HCT116 (cell line): ENCODE measurements around the gene ZNF483. TPM values are rescaled to one million over a fixed set of nuclear protein-coding genes. Genes with fewer than 3 reads are reported as not detected.

Experiments used
- ATAC-seq: fragments of 200-7000 bp; cut with Tn5 transposase; 2 replicates; pipeline ENCODE4 v1.9.1; 2020; ENCODE audit warnings: mild to moderate bottlenecking, moderate library complexity
- BruUV-seq: library from RNA; stranded (reverse); fragments of 400-500 nt; replicated peaks from 2 replicates; lab custom pipeline; 2021; lab: Mats Ljungman, UMichigan
- CTCF ChIA-PET: fragments of 300-600 bp; sonication (Branson Sonifier 250); formaldehyde crosslinking; loops from one replicate; lab custom pipeline; 2021; ENCODE audit warnings: antibody characterized with exemption; lab: Charles Lee
- POLR2A ChIA-PET: fragments of 300-600, 350-600 bp; sonication (Branson Sonifier 250); formaldehyde crosslinking; loops from one replicate; lab custom pipeline; 2021; ENCODE audit warnings: antibody characterized with exemption; lab: Charles Lee
- RAD21 ChIA-PET, 2 experiments: fragments of 300-600 bp; sonication (Branson Sonifier 250); formaldehyde crosslinking; loops; one replicate each; lab custom pipeline; 2023; ENCODE audit warnings: low total read pairs in 2 of 2; ENCODE audit not compliant: uncharacterized antibody in 2 of 2, unreplicated experiment in 2 of 2, low non-redundant PET in 1 of 2; lab: Charles Lee
- DNase-seq: peaks from one replicate; pipeline ENCODE4 v3.0.0-alpha.2; 2010; ENCODE audit warnings: low read depth, low spot score
- H2AFZ ChIP-seq: fragments of 200-600 bp; shearing (Covaris generic), sonication (generic); 2 replicates; pipeline ENCODE4 v1.6.1; 2017; ENCODE audit warnings: low read depth, mixed run types, mixed read lengths, antibody characterized with exemption, low read length; ENCODE audit not compliant: poor library complexity, severe bottlenecking
- H3K27ac ChIP-seq: 2 replicates; pipeline ENCODE4 v1.5.1; 2012; ENCODE audit warnings: low read depth, low read length
- H3K27me3 ChIP-seq: fragments of 200-600 bp; sonication (generic); 2 replicates; pipeline ENCODE4 v1.6.1; 2016; ENCODE audit warnings: mixed run types, low read length, mixed read lengths; ENCODE audit not compliant: insufficient read depth
- H3K36me3 ChIP-seq, 2 experiments: fragments of 200-500 bp in 1 of 2; fragments of 200-600 bp in 1 of 2; sonication (Bioruptor generic) in 1 of 2; sonication (generic) in 1 of 2; 2 replicates each; pipeline versions ENCODE4 v1.5.1 to v1.6.1; 2014 to 2016; ENCODE audit warnings: low read length in 2 of 2, inconsistent platforms in 1 of 2, mixed read lengths in 1 of 2, mixed run types in 1 of 2; ENCODE audit not compliant: insufficient read depth in 2 of 2, control insufficient read depth in 1 of 2
- H3K4me1 ChIP-seq, 2 experiments: fragments of 200-600 bp in 1 of 2; sonication (generic) in 1 of 2; 2 replicates each; pipeline versions ENCODE4 v1.5.1 to v1.6.1; 2012 to 2017; ENCODE audit warnings: low read length in 2 of 2, inconsistent platforms in 1 of 2, mild to moderate bottlenecking in 1 of 2, mixed read lengths in 1 of 2, mixed run types in 1 of 2, moderate library complexity in 1 of 2; ENCODE audit not compliant: insufficient read depth in 2 of 2, control insufficient read depth in 1 of 2
- H3K4me2 ChIP-seq: fragments of 200-600 bp; sonication (generic); 2 replicates; pipeline ENCODE4 v1.6.1; 2017; ENCODE audit warnings: mixed run types, low read length, mixed read lengths
- H3K4me3 ChIP-seq, 2 experiments: fragments of 200-600 bp in 1 of 2; sonication (generic) in 1 of 2; replicated peaks in 1 of 2; 2 replicates each; pipeline ENCODE4 v1.5.1; 2011 to 2016; ENCODE audit warnings: low read length in 2 of 2, control low read depth in 1 of 2, low read depth in 1 of 2, mild to moderate bottlenecking in 1 of 2, mixed read lengths in 1 of 2, mixed run types in 1 of 2
- H3K79me2 ChIP-seq: fragments of 200-600 bp; sonication (generic); 2 replicates; pipeline ENCODE4 v1.6.1; 2017; ENCODE audit warnings: mild to moderate bottlenecking, mixed run types, low read length, moderate library complexity, mixed read lengths; ENCODE audit not compliant: insufficient read depth
- H3K9ac ChIP-seq: fragments of 200-600 bp; sonication (generic); 2 replicates; pipeline ENCODE4 v1.6.1; 2016; ENCODE audit warnings: low read length, mixed read lengths
- H3K9me2 ChIP-seq: fragments of 200-600 bp; sonication (generic), shearing (Covaris generic); 2 replicates; pipeline ENCODE4 v1.6.1; 2017; ENCODE audit warnings: mixed run types, mild to moderate bottlenecking, moderate library complexity; ENCODE audit not compliant: insufficient read depth
- H3K9me3 ChIP-seq, 2 experiments: fragments of 200-500 bp in 1 of 2; fragments of 200-600 bp in 1 of 2; sonication (Bioruptor generic) in 1 of 2; sonication (generic) in 1 of 2; 2 replicates each; pipeline ENCODE4 v1.6.1; 2014 to 2017; ENCODE audit warnings: low read length in 2 of 2, mixed read lengths in 2 of 2, inconsistent platforms in 1 of 2, low read depth in 1 of 2, mild to moderate bottlenecking in 1 of 2, mixed run types in 1 of 2, moderate library complexity in 1 of 2; ENCODE audit not compliant: control insufficient read depth in 1 of 2, insufficient read depth in 1 of 2
- H4K20me1 ChIP-seq: fragments of 200-600 bp; sonication (generic), shearing (Covaris generic); 2 replicates; pipeline ENCODE4 v1.6.1; 2017; ENCODE audit warnings: mixed run types, mild to moderate bottlenecking, moderate library complexity; ENCODE audit not compliant: insufficient read depth
- EGR1 ChIP-seq: IDR thresholded peaks from 2 replicates; pipeline ENCODE4 v1.6.1; 2012; ENCODE audit warnings: low read depth
- ELF1 ChIP-seq: IDR thresholded peaks from 2 replicates; pipeline ENCODE4 v1.6.1; 2012; ENCODE audit warnings: low read depth, borderline replicate concordance
- FOSL1 ChIP-seq: IDR thresholded peaks from 2 replicates; pipeline ENCODE4 v1.6.1; 2012; ENCODE audit warnings: low read depth
- RAD21 ChIP-seq: IDR thresholded peaks from 2 replicates; pipeline ENCODE4 v1.6.1; 2012; ENCODE audit warnings: low read depth, mild to moderate bottlenecking
- SP1 ChIP-seq: IDR thresholded peaks from 2 replicates; pipeline ENCODE4 v1.6.1; 2012; ENCODE audit warnings: low read depth
- SRF ChIP-seq: IDR thresholded peaks from 2 replicates; pipeline ENCODE4 v1.6.1; 2012; ENCODE audit warnings: low read depth
- TCF7L2 ChIP-seq: IDR thresholded peaks from 2 replicates; pipeline ENCODE4 v1.7.0; 2011; ENCODE audit warnings: borderline replicate concordance, inconsistent platforms; ENCODE audit not compliant: insufficient read depth, insufficient read length; ENCODE audit errors: extremely low read depth
- ZNF274 ChIP-seq: fragments of 200-500 bp; sonication (Bioruptor generic); IDR thresholded peaks from 2 replicates; pipeline ENCODE4 v1.6.1; 2014; ENCODE audit warnings: mild to moderate bottlenecking, low read depth, low read length, inconsistent platforms
- intact Hi-C: fragments of 100-400 bp; cut with micrococcal nuclease; formaldehyde crosslinking; loops from 2 replicates; pipeline ENCODE4 v1.10.0; 2022
- total RNA-seq: library from RNA; stranded (reverse); gene quantifications from one replicate; pipeline ENCODE4 v1.2.1, GENCODE V29; 2021; ENCODE audit not compliant: unreplicated experiment
- TF ChIP-seq, protein P1 (sequence below): IDR thresholded peaks from 2 replicates; pipeline ENCODE4 v1.6.1; 2012; ENCODE audit warnings: low read depth
- TF ChIP-seq, protein P2 (sequence below), 3 experiments: fragments of 200-600 bp in 1 of 3; sonication (generic) in 1 of 3; IDR thresholded peaks in 2 of 3; conservative IDR thresholded peaks in 1 of 3; 2 replicates each; pipeline ENCODE4 v1.5.1; 2012 to 2017; ENCODE audit warnings: low read depth in 2 of 3, low read length in 2 of 3, antibody characterized with exemption in 1 of 3, borderline replicate concordance in 1 of 3, control low read depth in 1 of 3, mild to moderate bottlenecking in 1 of 3, mixed read lengths in 1 of 3, mixed run types in 1 of 3, moderate library complexity in 1 of 3; ENCODE audit not compliant: insufficient read depth in 1 of 3
- TF ChIP-seq, protein P3 (sequence below): IDR thresholded peaks from 2 replicates; pipeline ENCODE4 v1.6.1; 2011; ENCODE audit warnings: mild to moderate bottlenecking, low read length, moderate library complexity; ENCODE audit not compliant: insufficient replicate concordance; ENCODE audit errors: extremely low read depth

ZNF483 gene
- total RNA-seq, 1 experiment from 2014 or later = 5.0 TPM

GRCh38 chr9:111475195-111475594 lies 49.8 kb upstream of the ZNF483 start (continued):
- TF ChIP-seq, protein P1, sequence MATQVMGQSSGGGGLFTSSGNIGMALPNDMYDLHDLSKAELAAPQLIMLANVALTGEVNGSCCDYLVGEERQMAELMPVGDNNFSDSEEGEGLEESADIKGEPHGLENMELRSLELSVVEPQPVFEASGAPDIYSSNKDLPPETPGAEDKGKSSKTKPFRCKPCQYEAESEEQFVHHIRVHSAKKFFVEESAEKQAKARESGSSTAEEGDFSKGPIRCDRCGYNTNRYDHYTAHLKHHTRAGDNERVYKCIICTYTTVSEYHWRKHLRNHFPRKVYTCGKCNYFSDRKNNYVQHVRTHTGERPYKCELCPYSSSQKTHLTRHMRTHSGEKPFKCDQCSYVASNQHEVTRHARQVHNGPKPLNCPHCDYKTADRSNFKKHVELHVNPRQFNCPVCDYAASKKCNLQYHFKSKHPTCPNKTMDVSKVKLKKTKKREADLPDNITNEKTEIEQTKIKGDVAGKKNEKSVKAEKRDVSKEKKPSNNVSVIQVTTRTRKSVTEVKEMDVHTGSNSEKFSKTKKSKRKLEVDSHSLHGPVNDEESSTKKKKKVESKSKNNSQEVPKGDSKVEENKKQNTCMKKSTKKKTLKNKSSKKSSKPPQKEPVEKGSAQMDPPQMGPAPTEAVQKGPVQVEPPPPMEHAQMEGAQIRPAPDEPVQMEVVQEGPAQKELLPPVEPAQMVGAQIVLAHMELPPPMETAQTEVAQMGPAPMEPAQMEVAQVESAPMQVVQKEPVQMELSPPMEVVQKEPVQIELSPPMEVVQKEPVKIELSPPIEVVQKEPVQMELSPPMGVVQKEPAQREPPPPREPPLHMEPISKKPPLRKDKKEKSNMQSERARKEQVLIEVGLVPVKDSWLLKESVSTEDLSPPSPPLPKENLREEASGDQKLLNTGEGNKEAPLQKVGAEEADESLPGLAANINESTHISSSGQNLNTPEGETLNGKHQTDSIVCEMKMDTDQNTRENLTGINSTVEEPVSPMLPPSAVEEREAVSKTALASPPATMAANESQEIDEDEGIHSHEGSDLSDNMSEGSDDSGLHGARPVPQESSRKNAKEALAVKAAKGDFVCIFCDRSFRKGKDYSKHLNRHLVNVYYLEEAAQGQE = no peak
- no peak for TF ChIP-seq FOSL1
- TF ChIP-seq TCF7L2 = no peak
- no peak for TF ChIP-seq ZNF274
- TF ChIP-seq EGR1 = no peak
- no peak for TF ChIP-seq SP1
- no peak for TF ChIP-seq SRF

DNA sequence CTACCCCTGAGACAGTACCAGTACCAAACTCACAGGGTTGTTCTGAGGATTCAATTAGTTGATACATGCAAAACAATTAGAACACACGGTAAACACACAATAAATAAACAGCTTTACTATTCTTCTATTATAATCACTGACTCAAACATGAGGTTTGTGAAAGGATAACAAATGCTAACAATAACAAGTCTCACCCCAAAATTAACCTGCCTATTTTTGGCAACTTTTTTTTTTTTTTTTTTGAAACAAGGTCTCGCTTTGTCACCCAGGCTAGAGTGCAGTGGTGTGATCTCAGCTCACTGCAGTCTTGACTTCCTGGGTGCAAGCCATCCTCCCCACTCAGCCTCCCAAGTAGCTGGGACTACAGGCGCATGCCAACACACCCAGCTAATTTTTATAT lies 47.3 kb upstream of the ZNF483 start:
- Histone ChIP-seq H3K9ac (no peak overlapping the region), H3K27ac (no peak overlapping the region), H3K9me2 (no peaks in the 10 kb centered on the region), H3K36me3 (no peaks in the 10 kb centered on the region; a peak in 1 of 4 replicates), H2AFZ (no peak overlapping the region), H3K4me1 (peaks cover 2 to 11% of the 10 kb centered on the region in 2 experiments; a peak in 2 of 4 replicates), H3K4me2 (no peak overlapping the region), H3K4me3 (no peak overlapping the region), H3K27me3 (no peaks in the 10 kb centered on the region), H3K79me2 (peaks cover 100% of the 10 kb centered on the region), H3K9me3 (no peaks in the 10 kb centered on the region), H4K20me1 (peaks cover 21% of the 10 kb centered on the region; the same call in 1 of the 2 replicates)
- ATAC-seq (no peak), DNase-seq (no peak)
- intact Hi-C loops = no loop called here
- POLR2A ChIA-PET = interaction anchor here (0.7 kb wide), 1 partner anchor 11 kb away, joined by 3 read pairs; no protein-coding TSS in a partner anchor
- no TSS peak for BruUV-seq
- RAD21 ChIA-PET = interaction anchor here in 1 of 2 experiments (0.6 to 0.7 kb wide), 2 partner anchors 31 to 112 kb away, joined by 3 to 4 read pairs; no protein-coding TSS in a partner anchor
- CTCF ChIA-PET = no interaction called here
- TF ChIP-seq, protein P2, sequence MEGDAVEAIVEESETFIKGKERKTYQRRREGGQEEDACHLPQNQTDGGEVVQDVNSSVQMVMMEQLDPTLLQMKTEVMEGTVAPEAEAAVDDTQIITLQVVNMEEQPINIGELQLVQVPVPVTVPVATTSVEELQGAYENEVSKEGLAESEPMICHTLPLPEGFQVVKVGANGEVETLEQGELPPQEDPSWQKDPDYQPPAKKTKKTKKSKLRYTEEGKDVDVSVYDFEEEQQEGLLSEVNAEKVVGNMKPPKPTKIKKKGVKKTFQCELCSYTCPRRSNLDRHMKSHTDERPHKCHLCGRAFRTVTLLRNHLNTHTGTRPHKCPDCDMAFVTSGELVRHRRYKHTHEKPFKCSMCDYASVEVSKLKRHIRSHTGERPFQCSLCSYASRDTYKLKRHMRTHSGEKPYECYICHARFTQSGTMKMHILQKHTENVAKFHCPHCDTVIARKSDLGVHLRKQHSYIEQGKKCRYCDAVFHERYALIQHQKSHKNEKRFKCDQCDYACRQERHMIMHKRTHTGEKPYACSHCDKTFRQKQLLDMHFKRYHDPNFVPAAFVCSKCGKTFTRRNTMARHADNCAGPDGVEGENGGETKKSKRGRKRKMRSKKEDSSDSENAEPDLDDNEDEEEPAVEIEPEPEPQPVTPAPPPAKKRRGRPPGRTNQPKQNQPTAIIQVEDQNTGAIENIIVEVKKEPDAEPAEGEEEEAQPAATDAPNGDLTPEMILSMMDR (IDR thresholded peaks at IDR 0.05 in 2 of 3, conservative IDR thresholded peaks at IDR 0.05 in 1 of 3; ENCODE audit: borderline replicate concordance in 1 of 3, insufficient read depth in 1 of 3, low read depth in 2 of 3, low read length in 2 of 3) = no peak
- TF ChIP-seq RAD21 = no peak
- no peak for TF ChIP-seq EGR1
- no peak for TF ChIP-seq ELF1
- TF ChIP-seq, protein P3, sequence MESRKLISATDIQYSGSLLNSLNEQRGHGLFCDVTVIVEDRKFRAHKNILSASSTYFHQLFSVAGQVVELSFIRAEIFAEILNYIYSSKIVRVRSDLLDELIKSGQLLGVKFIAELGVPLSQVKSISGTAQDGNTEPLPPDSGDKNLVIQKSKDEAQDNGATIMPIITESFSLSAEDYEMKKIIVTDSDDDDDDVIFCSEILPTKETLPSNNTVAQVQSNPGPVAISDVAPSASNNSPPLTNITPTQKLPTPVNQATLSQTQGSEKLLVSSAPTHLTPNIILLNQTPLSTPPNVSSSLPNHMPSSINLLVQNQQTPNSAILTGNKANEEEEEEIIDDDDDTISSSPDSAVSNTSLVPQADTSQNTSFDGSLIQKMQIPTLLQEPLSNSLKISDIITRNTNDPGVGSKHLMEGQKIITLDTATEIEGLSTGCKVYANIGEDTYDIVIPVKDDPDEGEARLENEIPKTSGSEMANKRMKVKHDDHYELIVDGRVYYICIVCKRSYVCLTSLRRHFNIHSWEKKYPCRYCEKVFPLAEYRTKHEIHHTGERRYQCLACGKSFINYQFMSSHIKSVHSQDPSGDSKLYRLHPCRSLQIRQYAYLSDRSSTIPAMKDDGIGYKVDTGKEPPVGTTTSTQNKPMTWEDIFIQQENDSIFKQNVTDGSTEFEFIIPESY = no peak
